ENCODE data around the gene CAMSAP1.

DNA sequence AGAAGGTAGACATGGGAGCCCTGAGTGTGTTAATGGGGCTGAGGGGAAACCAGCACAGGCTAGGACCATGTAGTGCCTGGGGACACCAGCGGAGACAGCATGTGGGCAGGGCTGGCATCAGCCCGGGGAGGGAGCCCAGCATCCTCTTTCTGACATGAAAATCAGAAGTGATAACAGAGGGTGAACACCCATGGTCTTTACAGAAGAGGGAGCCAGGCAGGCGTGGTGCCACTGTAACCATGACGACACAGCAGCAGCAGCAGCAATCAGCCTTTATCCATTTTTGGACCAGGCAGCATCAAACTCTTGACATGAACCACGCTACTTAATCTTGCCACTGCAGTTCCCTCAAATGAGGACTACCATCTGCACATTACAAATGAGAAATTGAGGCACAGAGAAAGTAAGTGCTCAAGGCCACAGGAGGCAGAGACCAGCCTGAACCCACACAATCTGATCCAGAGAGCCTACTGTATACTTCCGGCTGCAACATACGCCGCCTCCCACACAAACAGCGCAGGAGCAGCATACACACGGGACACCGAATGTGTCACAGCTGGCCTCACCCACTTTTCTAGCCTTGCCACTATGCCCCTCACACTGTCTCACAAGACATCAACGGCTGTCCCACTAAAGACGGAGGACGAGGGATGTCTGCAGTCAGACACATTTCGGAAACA lies 23.8 kb downstream of the CAMSAP1 start:
- TF ChIP-seq ZNF169 (tag by site-specific recombination; IDR thresholded peaks at IDR 0.05) (no peak), ZNF350 (tag by site-specific recombination; IDR thresholded peaks at IDR 0.05) (no peak), ZNF544 (tag by site-specific recombination; IDR thresholded peaks at IDR 0.05) (no peak), YY1 (tag by site-specific recombination; IDR thresholded peaks at IDR 0.05) (no peak)
- TF ChIP-seq, protein P1, sequence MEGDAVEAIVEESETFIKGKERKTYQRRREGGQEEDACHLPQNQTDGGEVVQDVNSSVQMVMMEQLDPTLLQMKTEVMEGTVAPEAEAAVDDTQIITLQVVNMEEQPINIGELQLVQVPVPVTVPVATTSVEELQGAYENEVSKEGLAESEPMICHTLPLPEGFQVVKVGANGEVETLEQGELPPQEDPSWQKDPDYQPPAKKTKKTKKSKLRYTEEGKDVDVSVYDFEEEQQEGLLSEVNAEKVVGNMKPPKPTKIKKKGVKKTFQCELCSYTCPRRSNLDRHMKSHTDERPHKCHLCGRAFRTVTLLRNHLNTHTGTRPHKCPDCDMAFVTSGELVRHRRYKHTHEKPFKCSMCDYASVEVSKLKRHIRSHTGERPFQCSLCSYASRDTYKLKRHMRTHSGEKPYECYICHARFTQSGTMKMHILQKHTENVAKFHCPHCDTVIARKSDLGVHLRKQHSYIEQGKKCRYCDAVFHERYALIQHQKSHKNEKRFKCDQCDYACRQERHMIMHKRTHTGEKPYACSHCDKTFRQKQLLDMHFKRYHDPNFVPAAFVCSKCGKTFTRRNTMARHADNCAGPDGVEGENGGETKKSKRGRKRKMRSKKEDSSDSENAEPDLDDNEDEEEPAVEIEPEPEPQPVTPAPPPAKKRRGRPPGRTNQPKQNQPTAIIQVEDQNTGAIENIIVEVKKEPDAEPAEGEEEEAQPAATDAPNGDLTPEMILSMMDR (tag by site-specific recombination; IDR thresholded peaks at IDR 0.05) = no peak
- TF ChIP-seq, protein P2, sequence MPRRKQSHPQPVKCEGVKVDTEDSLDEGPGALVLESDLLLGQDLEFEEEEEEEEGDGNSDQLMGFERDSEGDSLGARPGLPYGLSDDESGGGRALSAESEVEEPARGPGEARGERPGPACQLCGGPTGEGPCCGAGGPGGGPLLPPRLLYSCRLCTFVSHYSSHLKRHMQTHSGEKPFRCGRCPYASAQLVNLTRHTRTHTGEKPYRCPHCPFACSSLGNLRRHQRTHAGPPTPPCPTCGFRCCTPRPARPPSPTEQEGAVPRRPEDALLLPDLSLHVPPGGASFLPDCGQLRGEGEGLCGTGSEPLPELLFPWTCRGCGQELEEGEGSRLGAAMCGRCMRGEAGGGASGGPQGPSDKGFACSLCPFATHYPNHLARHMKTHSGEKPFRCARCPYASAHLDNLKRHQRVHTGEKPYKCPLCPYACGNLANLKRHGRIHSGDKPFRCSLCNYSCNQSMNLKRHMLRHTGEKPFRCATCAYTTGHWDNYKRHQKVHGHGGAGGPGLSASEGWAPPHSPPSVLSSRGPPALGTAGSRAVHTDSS (tag by site-specific recombination; IDR thresholded peaks at IDR 0.05) = no peak
- TF ChIP-seq, protein P3, sequence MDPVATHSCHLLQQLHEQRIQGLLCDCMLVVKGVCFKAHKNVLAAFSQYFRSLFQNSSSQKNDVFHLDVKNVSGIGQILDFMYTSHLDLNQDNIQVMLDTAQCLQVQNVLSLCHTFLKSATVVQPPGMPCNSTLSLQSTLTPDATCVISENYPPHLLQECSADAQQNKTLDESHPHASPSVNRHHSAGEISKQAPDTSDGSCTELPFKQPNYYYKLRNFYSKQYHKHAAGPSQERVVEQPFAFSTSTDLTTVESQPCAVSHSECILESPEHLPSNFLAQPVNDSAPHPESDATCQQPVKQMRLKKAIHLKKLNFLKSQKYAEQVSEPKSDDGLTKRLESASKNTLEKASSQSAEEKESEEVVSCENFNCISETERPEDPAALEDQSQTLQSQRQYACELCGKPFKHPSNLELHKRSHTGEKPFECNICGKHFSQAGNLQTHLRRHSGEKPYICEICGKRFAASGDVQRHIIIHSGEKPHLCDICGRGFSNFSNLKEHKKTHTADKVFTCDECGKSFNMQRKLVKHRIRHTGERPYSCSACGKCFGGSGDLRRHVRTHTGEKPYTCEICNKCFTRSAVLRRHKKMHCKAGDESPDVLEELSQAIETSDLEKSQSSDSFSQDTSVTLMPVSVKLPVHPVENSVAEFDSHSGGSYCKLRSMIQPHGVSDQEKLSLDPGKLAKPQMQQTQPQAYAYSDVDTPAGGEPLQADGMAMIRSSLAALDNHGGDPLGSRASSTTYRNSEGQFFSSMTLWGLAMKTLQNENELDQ (tag by site-specific recombination; IDR thresholded peaks at IDR 0.05; ENCODE audit: low read depth) = no peak
